ENCODE measurements around the gene FAM234B.

DNA sequence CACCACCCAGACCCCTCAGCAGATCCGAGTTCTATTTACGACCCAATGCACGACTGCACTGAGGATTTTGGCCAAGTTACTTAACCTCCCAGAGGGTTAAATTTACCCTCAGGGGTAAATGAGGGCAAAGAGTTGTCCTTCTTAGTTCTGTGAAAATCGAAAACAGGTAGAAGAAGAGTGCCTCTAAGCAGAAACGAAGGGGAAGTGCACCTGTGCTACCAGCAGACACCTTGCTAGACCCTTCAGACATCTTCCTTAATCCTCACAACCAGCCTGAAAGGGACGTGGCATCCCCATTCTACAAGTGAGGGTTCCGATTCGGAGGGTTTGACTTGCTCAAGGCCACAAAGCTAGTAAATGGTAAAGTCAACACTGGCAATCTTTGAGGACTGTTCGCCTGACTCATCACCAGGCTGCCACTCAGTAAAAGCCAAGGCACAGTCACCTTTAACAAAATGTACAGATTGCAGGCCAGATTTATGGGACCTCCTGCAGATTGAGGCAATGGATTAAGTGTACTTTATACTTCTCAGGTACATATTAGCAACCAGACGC lies 57.7 kb downstream of the FAM234B start:
- no peak for TF ChIP-seq SP1 (IDR thresholded peaks at IDR 0.05)
- no peak for TF ChIP-seq ARNT (IDR thresholded peaks at IDR 0.05)
- no peak for TF ChIP-seq BHLHE40 (IDR thresholded peaks at IDR 0.05; ENCODE audit: borderline replicate concordance)
- TF ChIP-seq SUZ12 (IDR thresholded peaks at IDR 0.05), result no peak
- no peak for TF ChIP-seq L3MBTL2 (conservative IDR thresholded peaks at IDR 0.05)
- TF ChIP-seq HDGF (IDR thresholded peaks at IDR 0.05; ENCODE audit: borderline replicate concordance), result no peak

All from HEK293T (cell line).